ENCODE results near the gene PNPLA6.

PNPLA6 gene

GRCh38 chr19:7506385-7507328 is 28.9 kb upstream of the PNPLA6 start:
- Mint-ChIP-seq H3K27ac (no peak overlapping the region), H3K9me3 (no peaks in the 10 kb centered on the region), H3K36me3 (no peaks in the 10 kb centered on the region), H3K4me3 (peak overlapping the region; percentile 50), H3K4me1 (peaks cover 11% of the 10 kb centered on the region)
- no peak for DNase-seq (ENCODE audit: low spot score in 2 of 2)
- peak; percentile 84 for ATAC-seq

DNA sequence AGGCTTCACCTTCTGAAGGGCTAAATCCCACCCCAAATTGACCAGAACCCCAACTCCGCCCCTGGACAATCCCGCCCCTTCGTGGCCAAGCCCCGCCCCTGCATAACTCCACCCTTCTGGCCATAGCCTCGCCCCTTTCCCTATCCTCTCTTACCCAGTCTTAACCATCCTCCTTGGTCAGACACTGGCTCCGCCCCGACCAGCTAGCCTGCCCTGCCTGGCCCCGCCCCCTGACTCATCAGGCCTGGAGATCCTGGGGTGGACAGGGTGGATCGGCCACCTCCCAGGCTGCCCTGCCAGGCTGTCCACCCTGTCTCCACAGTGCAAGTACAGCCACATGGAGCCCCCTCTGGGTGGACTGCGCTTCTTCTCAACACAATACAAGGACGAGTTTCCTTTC is 27.6 kb upstream of the PNPLA6 start:
- H3K4me3 Mint-ChIP-seq: no peak overlapping the region
- no peaks in the 10 kb centered on the region for H3K9me3 Mint-ChIP-seq
- DNase-seq (ENCODE audit: low spot score in 2 of 2) (no peak), ATAC-seq (peak; percentile 61)
- no peak overlapping the region for H3K27ac Mint-ChIP-seq
- no peaks in the 10 kb centered on the region for H3K36me3 Mint-ChIP-seq
- H3K4me1 Mint-ChIP-seq: peaks cover 11% of the 10 kb centered on the region

- H3K4me1 Mint-ChIP-seq: peaks cover 11% of the 10 kb centered on the region
- ATAC-seq (no peak), DNase-seq (ENCODE audit: low spot score in 2 of 2) (no peak)
- H3K27ac Mint-ChIP-seq: no peak overlapping the region
- H3K36me3 Mint-ChIP-seq: no peaks in the 10 kb centered on the region
- no peaks in the 10 kb centered on the region for H3K9me3 Mint-ChIP-seq
- no peak overlapping the region for H3K4me3 Mint-ChIP-seq
Measured at GRCh38 chr19:7509625-7510024, 25.9 kb upstream of the PNPLA6 start.

- no peak for DNase-seq (ENCODE audit: low spot score in 2 of 2)
- no peak overlapping the region for H3K4me3 Mint-ChIP-seq
- no peak for ATAC-seq
- no peaks in the 10 kb centered on the region for H3K9me3 Mint-ChIP-seq
- H3K36me3 Mint-ChIP-seq: peaks cover 5% of the 10 kb centered on the region
- peaks cover 20% of the 10 kb centered on the region for H3K4me1 Mint-ChIP-seq
- H3K27ac Mint-ChIP-seq: no peak overlapping the region
Measured at GRCh38 chr19:7512400-7512851, 23.1 kb upstream of the PNPLA6 start.

DNA sequence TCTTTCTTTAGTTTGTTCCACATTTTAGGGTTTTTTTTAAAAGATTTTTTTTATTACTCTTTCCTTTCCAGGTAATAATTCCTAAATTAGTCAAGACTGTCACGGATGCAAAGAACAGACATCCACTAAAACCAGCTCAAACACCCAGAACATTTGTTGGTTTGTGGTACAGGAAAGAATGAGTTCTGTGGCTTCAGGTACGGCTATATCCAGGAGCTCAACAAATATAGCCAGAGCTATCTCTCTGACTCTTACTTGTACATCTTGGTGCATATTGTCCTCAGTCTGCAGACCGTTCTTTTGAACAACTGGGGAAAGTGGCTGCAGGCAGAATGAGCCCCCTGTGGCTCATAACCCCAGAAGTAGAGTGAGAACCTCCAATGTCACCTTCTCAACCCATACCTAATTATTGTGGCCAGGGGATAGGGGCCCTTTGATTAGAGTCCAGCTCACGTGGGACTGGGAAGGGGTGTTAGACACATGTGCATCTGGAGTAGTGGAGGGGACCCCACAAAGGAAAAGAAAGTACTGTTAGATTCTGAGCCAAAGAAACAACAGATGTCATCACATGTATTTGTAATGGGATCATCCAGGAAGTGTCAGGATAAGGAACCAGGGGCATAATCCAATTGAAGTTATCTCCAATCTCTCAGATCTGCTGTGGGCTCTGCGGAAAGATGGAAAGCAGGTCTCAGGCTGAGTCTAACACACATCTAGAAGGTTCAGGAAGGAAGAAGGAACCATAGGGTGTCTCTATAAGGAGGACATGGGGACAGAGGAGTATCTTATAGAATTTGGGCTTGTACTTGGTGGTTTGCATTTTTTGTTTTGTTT is 21.5 kb upstream of the PNPLA6 start:
- H3K4me3 Mint-ChIP-seq: peak overlapping the region; percentile 75
- no peak overlapping the region for H3K27ac Mint-ChIP-seq
- peaks cover 8% of the 10 kb centered on the region for H3K36me3 Mint-ChIP-seq
- ATAC-seq: no peak
- DNase-seq (ENCODE audit: low spot score in 2 of 2): no peak
- peaks cover 30% of the 10 kb centered on the region for H3K4me1 Mint-ChIP-seq
- H3K9me3 Mint-ChIP-seq: no peaks in the 10 kb centered on the region

GRCh38 chr19:7515110-7515644 is 20.3 kb upstream of the PNPLA6 start:
- peaks cover 8% of the 10 kb centered on the region for H3K36me3 Mint-ChIP-seq
- H3K27ac Mint-ChIP-seq: peak overlapping the region; percentile 94
- peak overlapping the region; percentile 75 for H3K4me3 Mint-ChIP-seq
- DNase-seq (ENCODE audit: low spot score in 2 of 2) (no peak), ATAC-seq (no peak)
- H3K9me3 Mint-ChIP-seq: no peaks in the 10 kb centered on the region
- H3K4me1 Mint-ChIP-seq: peaks cover 30% of the 10 kb centered on the region

DNA sequence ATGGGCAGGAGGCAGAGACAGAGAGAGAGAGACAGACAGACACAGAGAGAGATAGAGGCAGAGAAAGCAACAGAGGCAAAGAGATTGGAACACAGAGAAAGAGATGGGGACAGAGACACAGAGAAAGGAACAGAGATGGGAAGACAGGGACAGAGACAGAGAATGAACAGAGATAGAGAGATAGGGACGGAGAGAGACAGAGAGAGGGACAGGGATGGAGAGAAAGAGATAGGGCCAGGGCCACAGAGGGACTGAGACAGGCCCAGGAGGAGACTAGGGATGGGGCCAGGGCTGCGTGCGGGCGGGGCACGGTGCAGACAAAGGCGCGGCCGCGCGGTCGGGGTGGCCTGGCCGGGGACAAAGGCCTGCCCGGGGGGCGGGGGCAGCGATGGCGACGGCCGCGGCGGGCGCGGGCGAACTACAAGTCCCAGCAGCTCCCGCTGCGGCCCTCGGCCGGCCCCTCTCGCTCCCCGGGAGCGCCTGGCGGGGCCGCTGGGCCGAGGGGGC is 19.8 kb upstream of the PNPLA6 start, which contains the start of gene ZNF358:
ZNF358 (plus strand) TSS at position 459 of the 507 bp plus-strand sequence. CDS start 3,140 bp downstream, outside the sequence.
- H3K36me3 Mint-ChIP-seq: peaks cover 8% of the 10 kb centered on the region
- peak in 1 of 2 donors; percentile 71 for DNase-seq (ENCODE audit: low spot score in 2 of 2)
- no peaks in the 10 kb centered on the region for H3K9me3 Mint-ChIP-seq
- peak within 1 kb of the TSS; percentile 75 for H3K4me3 Mint-ChIP-seq
- H3K27ac Mint-ChIP-seq: peak within 1 kb of the TSS; percentile 94
- H3K4me1 Mint-ChIP-seq: peaks cover 30% of the 10 kb centered on the region
- ATAC-seq: peak; percentile 88

DNA sequence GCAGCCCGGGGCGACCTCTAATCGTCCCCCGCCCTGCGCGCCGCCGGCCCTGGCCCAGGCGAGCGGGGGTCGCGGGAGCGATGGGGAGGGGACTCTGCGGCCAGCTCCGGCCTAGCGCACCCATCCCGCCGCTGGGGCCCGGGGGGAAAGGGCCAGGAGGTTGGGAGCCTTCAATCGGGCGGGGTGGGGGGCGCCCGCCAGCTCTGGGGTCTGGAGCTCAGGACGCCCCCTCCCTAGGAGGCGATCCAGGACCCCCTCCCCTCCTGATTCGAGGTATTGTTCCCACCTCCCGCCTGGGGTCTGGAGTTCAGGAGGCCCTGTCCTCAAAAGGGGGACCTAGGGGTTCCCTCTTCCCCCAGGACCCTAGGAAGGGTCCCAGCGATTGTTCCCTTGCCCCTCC is 19.2 kb upstream of the PNPLA6 start:
- peaks cover 30% of the 10 kb centered on the region for H3K4me1 Mint-ChIP-seq
- peak overlapping the region; percentile 61 for H3K4me3 Mint-ChIP-seq
- peaks cover 8% of the 10 kb centered on the region for H3K36me3 Mint-ChIP-seq
- H3K27ac Mint-ChIP-seq: peak overlapping the region; percentile 69
- H3K9me3 Mint-ChIP-seq: no peaks in the 10 kb centered on the region
- DNase-seq (ENCODE audit: low spot score in 2 of 2) (no peak), ATAC-seq (no peak)

GRCh38 chr19:7516878-7517277 is 18.6 kb upstream of the PNPLA6 start:
- ATAC-seq (no peak), DNase-seq (ENCODE audit: low spot score in 2 of 2) (no peak)
- peak overlapping the region; percentile 69 for H3K27ac Mint-ChIP-seq
- H3K4me1 Mint-ChIP-seq: peaks cover 34% of the 10 kb centered on the region
- peak overlapping the region; percentile 61 for H3K4me3 Mint-ChIP-seq
- H3K9me3 Mint-ChIP-seq: no peaks in the 10 kb centered on the region
- H3K36me3 Mint-ChIP-seq: peaks cover 11% of the 10 kb centered on the region

- Mint-ChIP-seq H3K4me3 (no peak overlapping the region), H3K27ac (no peak overlapping the region), H3K9me3 (no peaks in the 10 kb centered on the region), H3K4me1 (peaks cover 47% of the 10 kb centered on the region), H3K36me3 (peaks cover 24% of the 10 kb centered on the region)
- DNase-seq (ENCODE audit: low spot score in 2 of 2) (no peak), ATAC-seq (no peak)
Measured at GRCh38 chr19:7519361-7520130, 16.0 kb upstream of the PNPLA6 start.

DNA sequence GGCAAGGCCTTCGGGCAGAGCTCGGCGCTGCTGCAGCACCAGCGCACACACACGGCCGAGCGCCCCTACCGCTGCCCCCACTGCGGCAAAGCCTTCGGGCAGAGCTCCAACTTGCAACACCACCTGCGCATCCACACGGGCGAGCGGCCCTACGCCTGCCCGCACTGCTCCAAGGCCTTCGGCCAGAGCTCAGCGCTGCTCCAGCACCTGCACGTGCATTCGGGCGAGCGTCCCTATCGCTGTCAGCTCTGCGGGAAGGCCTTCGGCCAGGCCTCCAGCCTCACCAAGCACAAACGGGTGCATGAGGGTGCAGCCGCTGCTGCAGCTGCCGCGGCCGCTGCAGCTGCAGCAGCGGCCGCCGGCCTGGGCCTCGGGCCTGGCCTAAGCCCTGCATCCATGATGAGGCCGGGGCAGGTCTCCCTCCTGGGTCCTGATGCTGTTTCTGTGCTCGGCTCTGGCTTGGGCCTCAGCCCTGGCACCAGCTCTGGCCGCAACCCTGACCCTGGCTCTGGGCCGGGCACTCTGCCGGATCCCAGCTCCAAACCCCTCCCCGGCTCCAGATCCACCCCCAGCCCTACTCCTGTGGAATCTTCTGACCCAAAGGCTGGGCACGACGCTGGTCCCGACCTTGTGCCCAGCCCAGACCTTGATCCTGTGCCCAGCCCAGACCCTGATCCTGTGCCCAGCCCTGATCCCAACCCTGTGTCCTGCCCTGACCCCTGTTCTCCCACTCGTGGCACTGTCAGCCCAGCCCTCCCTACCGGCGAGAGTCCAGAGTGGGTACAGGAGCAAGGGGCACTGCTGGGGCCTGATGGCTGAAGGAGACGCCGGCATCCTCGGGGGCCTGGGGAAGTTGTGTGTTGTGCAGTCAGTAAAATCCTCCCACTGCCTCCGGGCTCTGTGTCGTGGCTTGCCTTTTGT is 15.1 kb upstream of the PNPLA6 start:
- H3K27ac Mint-ChIP-seq: no peak overlapping the region

DNA sequence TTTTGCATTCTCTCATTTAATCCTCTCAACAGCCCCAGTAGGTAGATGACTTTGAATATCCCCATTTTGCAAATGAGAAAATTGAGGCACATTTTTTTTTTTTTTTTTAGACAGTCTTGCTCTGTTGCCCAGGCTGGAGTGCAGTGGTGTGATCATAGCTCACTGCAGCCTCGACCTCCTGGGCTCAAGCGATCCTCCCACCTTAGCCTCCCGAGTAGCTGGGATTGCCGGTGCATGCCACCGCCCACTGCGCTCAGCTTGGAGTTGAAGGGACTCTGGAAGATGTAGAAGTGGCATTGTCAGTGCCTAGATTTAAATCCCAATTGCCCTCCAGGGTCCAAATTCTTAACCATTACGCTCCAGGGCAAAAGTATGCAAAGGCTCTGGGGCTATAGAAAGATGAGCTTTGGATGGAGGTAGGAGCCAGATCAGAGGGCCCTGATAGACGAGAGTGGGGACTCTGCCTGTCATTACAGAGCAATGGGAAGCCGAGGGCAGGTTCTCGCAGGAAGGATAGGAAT is 13.9 kb upstream of the PNPLA6 start:
- H3K9me3 Mint-ChIP-seq: no peaks in the 10 kb centered on the region
- ATAC-seq: no peak
- peaks cover 35% of the 10 kb centered on the region for H3K4me1 Mint-ChIP-seq
- peaks cover 32% of the 10 kb centered on the region for H3K36me3 Mint-ChIP-seq
- no peak for DNase-seq (ENCODE audit: low spot score in 2 of 2)
- H3K4me3 Mint-ChIP-seq: peak overlapping the region; percentile 75
- peak overlapping the region; percentile 92 for H3K27ac Mint-ChIP-seq

More for the DNA sequence above, 15.1 kb upstream of the PNPLA6 start:
- Mint-ChIP-seq H3K36me3 (peaks cover 24% of the 10 kb centered on the region), H3K4me3 (no peak overlapping the region), H3K9me3 (no peaks in the 10 kb centered on the region), H3K4me1 (peaks cover 41% of the 10 kb centered on the region)
- DNase-seq (ENCODE audit: low spot score in 2 of 2) (no peak), ATAC-seq (no peak)

GRCh38 chr19:7522072-7522922 is 13.2 kb upstream of the PNPLA6 start, which contains the start of gene MCOLN1:
MCOLN1 (plus strand) TSS chr19:7522624; CDS start chr19:7522751, 127 bp downstream.
- Mint-ChIP-seq H3K36me3 (peaks cover 33% of the 10 kb centered on the region), H3K4me1 (peaks cover 28% of the 10 kb centered on the region), H3K9me3 (no peaks in the 10 kb centered on the region), H3K4me3 (peak within 1 kb of the TSS; percentile 75), H3K27ac (peak within 1 kb of the TSS; percentile 92)
- peak; percentile 89 for ATAC-seq
- peak; percentile 99 for DNase-seq (ENCODE audit: low spot score in 2 of 2)

All from stimulated activated effector memory CD8-positive, alpha-beta T cell treated with anti-CD3 and anti-CD28 coated beads, Interleukin-12 subunit alpha, Interleukin-12 subunit beta, amount 100 ng/mL, for 72 hours (primary cell).